HepG2 (cell line): ENCODE results near the gene LEUTX. TPM values are rescaled to one million over a fixed set of nuclear protein-coding genes. Genes with fewer than 3 reads are reported as not detected.

Source experiments
- ATAC-seq: fragments of 200-7000 bp; cut with Tn5 transposase; 3 replicates; pipeline ENCODE4 v1.9.1; 2020; ENCODE audit warnings: mild to moderate bottlenecking, moderate library complexity
- BruUV-seq: library from RNA; stranded (reverse); fragments of 400-500 nt; replicated peaks from 2 replicates; lab custom pipeline; 2021; lab: Mats Ljungman, UMichigan
- CTCF ChIA-PET: fragments of 300-600 bp; formaldehyde crosslinking; extraction: SDS; loops from one replicate; lab custom pipeline; 2021; ENCODE audit warnings: low total read pairs, inconsistent platforms, low intra/inter-chr PET ratio; lab: Yijun Ruan, JAX
- POLR2A ChIA-PET: fragments of 350-600 bp; sonication (Branson Sonifier 250); formaldehyde crosslinking; loops from one replicate; lab custom pipeline; 2020; ENCODE audit warnings: antibody characterized with exemption, inconsistent platforms; lab: Yijun Ruan, JAX
- DNase-seq: peaks from one replicate; pipeline ENCODE4 v3.0.0-alpha.2; 2015; ENCODE audit warnings: low spot score
- FAIRE-seq: peaks from 3 replicates; lab custom pipeline; 2011; peaks lifted over from hg19 to GRCh38; lab: Jason Lieb, UNC
- H2AFZ ChIP-seq: one replicate; pipeline ENCODE4 v1.6.1; 2011; ENCODE audit warnings: low read length, inconsistent platforms
- H3K27ac ChIP-seq: fragments of 300-600 bp; 3 replicates; pipeline ENCODE4 v1.8.0; 2011; ENCODE audit warnings: mixed run types, mild to moderate bottlenecking, mixed read lengths, low read length, inconsistent platforms; ENCODE audit not compliant: insufficient read depth; ENCODE audit errors: extremely low read length
- H3K27me3 ChIP-seq, 2 experiments: fragments of 200-600 bp in 1 of 2; 2 replicates in 1 of 2; 3 replicates in 1 of 2; pipeline versions ENCODE4 v1.6.0 to v1.8.0; 2011; ENCODE audit warnings: low read length in 2 of 2, mild to moderate bottlenecking in 2 of 2, moderate library complexity in 2 of 2, inconsistent platforms in 1 of 2; ENCODE audit not compliant: insufficient read depth in 2 of 2, control insufficient read depth in 1 of 2
- H3K36me3 ChIP-seq, 2 experiments: fragments of 200-600 bp in 1 of 2; replicated peaks in 1 of 2; 2 replicates in 1 of 2; 3 replicates in 1 of 2; pipeline versions ENCODE4 v1.5.1 to v1.8.0; 2011; ENCODE audit warnings: low read length in 2 of 2, inconsistent platforms in 1 of 2; ENCODE audit not compliant: insufficient read depth in 2 of 2, control insufficient read depth in 1 of 2
- H3K4me1 ChIP-seq: 2 replicates; pipeline ENCODE4 v1.5.1; 2012; ENCODE audit warnings: low read length, inconsistent platforms; ENCODE audit not compliant: insufficient read depth
- H3K4me2 ChIP-seq: 2 replicates; pipeline ENCODE4 v1.6.0; 2011; ENCODE audit warnings: low read depth, low read length, inconsistent platforms
- H3K4me3 ChIP-seq, 3 experiments: fragments of 200-600 bp in 1 of 3; sonication (generic), shearing (Covaris generic) in 1 of 3; replicated peaks in 1 of 3; 2 replicates each; pipeline ENCODE4 v1.5.1; 2011 to 2016; ENCODE audit warnings: low read length in 3 of 3, inconsistent platforms in 2 of 3, low read depth in 2 of 3, mild to moderate bottlenecking in 2 of 3, control low read depth in 1 of 3, mixed read lengths in 1 of 3; ENCODE audit not compliant: insufficient read depth in 1 of 3
- H3K79me2 ChIP-seq: one replicate; pipeline ENCODE4 v1.6.1; 2011; ENCODE audit warnings: low read length, inconsistent platforms; ENCODE audit not compliant: insufficient read depth
- H3K9ac ChIP-seq: 2 replicates; pipeline ENCODE4 v1.6.0; 2011; ENCODE audit warnings: mild to moderate bottlenecking, low read depth, low read length, inconsistent platforms; ENCODE audit not compliant: insufficient read depth
- H3K9me3 ChIP-seq: 2 replicates; pipeline ENCODE4 v1.5.1; 2012; ENCODE audit warnings: mild to moderate bottlenecking, low read length
- H4K20me1 ChIP-seq: 2 replicates; pipeline ENCODE4 v1.6.0; 2011; ENCODE audit warnings: inconsistent platforms, mild to moderate bottlenecking, low read length, moderate library complexity; ENCODE audit not compliant: insufficient read depth
- CEBPB ChIP-seq: IDR thresholded peaks from 2 replicates; pipeline ENCODE4 v1.6.1; 2011; ENCODE audit warnings: low read depth, low read length, improper control_type of control experiment, borderline replicate concordance
- MAFF ChIP-seq: IDR thresholded peaks from 2 replicates; pipeline ENCODE4 v1.6.1; 2011; ENCODE audit warnings: low read depth, low read length, improper control_type of control experiment
- MAFK ChIP-seq, 2 experiments: IDR thresholded peaks in 1 of 2; conservative IDR thresholded peaks in 1 of 2; 2 replicates each; pipeline ENCODE4 v1.6.1; 2011; ENCODE audit warnings: improper control_type of control experiment in 2 of 2, low read length in 2 of 2
- NONO ChIP-seq, 2 experiments: fragments of 450-650 bp in 1 of 2; sonication (generic) in 1 of 2; formaldehyde crosslinking in 1 of 2; IDR thresholded peaks in 1 of 2; conservative IDR thresholded peaks in 1 of 2; 2 replicates each; pipeline versions ENCODE4 v1.6.1 to v1.8.0; 2017 to 2022; ENCODE audit warnings: mild to moderate bottlenecking in 1 of 2, missing genetic modification reagents in 1 of 2, moderate library complexity in 1 of 2
- RBAK ChIP-seq: sonication (generic); formaldehyde crosslinking; IDR thresholded peaks from 2 replicates; pipeline ENCODE4 v1.5.1; 2020; ENCODE audit warnings: mild to moderate bottlenecking, missing genetic modification reagents
- TBX3 ChIP-seq: fragments of 450-650 bp; IDR thresholded peaks from 2 replicates; pipeline ENCODE4 v1.6.1; 2017; ENCODE audit warnings: antibody characterized with exemption, mild to moderate bottlenecking, inconsistent platforms, borderline replicate concordance
- ZSCAN20 ChIP-seq: sonication (generic); formaldehyde crosslinking; IDR thresholded peaks from 2 replicates; pipeline ENCODE4 v1.4.0; 2020; ENCODE audit warnings: missing genetic modification reagents, mild to moderate bottlenecking, borderline replicate concordance
- WGBS: methylation state at CpG from one replicate; pipeline ENCODE4 v1.1.6; 2017; ENCODE audit warnings: low lambda C conversion rate; 5-methylcytosine and 5-hydroxymethylcytosine counted together
- in situ Hi-C: cut with HindIII; loops from 2 replicates; pipeline ENCODE4 v1.10.0; 2017; ENCODE audit warnings: low pct_unique_long_range_greater_than_20kb; ENCODE audit not compliant: extremely low pct_ligation_motif_present
- intact Hi-C: fragments of 100-400 bp; cut with micrococcal nuclease; formaldehyde crosslinking; loops from one replicate; pipeline ENCODE4 v1.10.0; 2022; ENCODE audit not compliant: unreplicated experiment
- polyA plus RNA-seq, 8 experiments: library from polyadenylated mRNA; depleted of rRNA in 3 of 8; stranded (reverse) in 7 of 8; unstranded in 1 of 8; fragments of >200 nt; fragmentation: Illumina TruSeq in 4 of 8; extraction: Trizol in 4 of 8; gene quantifications; 2 replicates each; pipeline versions ENCODE4 v1.2.1 to v1.2.3, GENCODE V29; 2011 to 2016; ENCODE audit warnings: low read depth in 4 of 8, missing spikeins in 1 of 8, mixed read lengths in 1 of 8; ENCODE audit not compliant: insufficient read depth in 1 of 8
- total RNA-seq, 5 experiments: library from RNA; depleted of rRNA; stranded (reverse); fragments of >200 nt; fragmentation: Illumina TruSeq; extraction: Trizol; gene quantifications; 2 replicates each; pipeline ENCODE4 v1.2.3, GENCODE V29; 2016; ENCODE audit warnings: low read depth in 1 of 5
- TF ChIP-seq, protein P1 (sequence below): sonication (generic); formaldehyde crosslinking; IDR thresholded peaks from 2 replicates; pipeline ENCODE4 v1.4.0; 2020; ENCODE audit warnings: low read depth, missing genetic modification reagents
- TF ChIP-seq, protein P2 (sequence below): sonication (generic); formaldehyde crosslinking; conservative IDR thresholded peaks from 2 replicates; pipeline ENCODE4 v1.4.0; 2020; ENCODE audit warnings: missing genetic modification reagents

Gene LEUTX
- total and polyA plus RNA-seq, 2 of the 13 experiments (the other 11 are each of a cell fraction or from before 2014, with no cell fraction given): not detected

DNA sequence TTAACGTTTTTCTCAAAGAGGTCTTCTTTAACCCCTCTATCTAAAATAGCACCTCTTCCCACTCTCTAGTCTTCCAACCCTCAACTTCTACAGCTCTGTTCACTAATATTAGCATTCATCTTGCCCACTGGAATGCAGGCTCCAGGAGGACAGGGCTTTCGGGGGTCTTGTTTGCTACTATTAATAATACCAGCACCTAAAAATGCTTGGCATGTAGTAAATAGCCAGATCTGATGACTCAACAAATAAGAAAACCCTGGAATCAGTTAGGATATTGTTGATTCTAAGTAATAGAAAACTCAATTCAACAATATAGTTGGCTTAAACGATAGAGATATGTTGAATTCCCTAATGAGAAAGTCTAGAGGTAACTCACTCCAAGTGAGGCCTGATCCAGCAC lies 41.1 kb downstream of the LEUTX start:
- H3K4me2 ChIP-seq: no peak overlapping the region
- no peaks in the 10 kb centered on the region for H4K20me1 ChIP-seq
- intact Hi-C loops: no loop called here
- no peaks in the 10 kb centered on the region; a peak in 1 of 5 replicates for H3K27me3 ChIP-seq
- DNase-seq: no peak
- no TSS peak for BruUV-seq
- H3K79me2 ChIP-seq: no peaks in the 10 kb centered on the region
- H3K4me3 ChIP-seq: no peak overlapping the region
- ATAC-seq: no peak
- TF ChIP-seq MAFF (peak; percentile 73), TBX3 (no peak), MAFK (conservative IDR thresholded peaks at IDR 0.05 in 1 of 2, IDR thresholded peaks at IDR 0.05 in 1 of 2; ENCODE audit: low read length in 2 of 2) (peak; percentile 68 to 83), ZSCAN20 (CRISPR knock-in tag) (no peak)
- H3K4me1 ChIP-seq: peaks cover 12% of the 10 kb centered on the region
- H2AFZ ChIP-seq: no peak overlapping the region
- H3K36me3 ChIP-seq: no peaks in the 10 kb centered on the region
- POLR2A ChIA-PET: no interaction called here
- H3K9me3 ChIP-seq: no peaks in the 10 kb centered on the region
- H3K27ac ChIP-seq: no peak overlapping the region
- in situ Hi-C loops: no loop called here
- 21% methylated on average over 3 of the region's 3 CpGs for WGBS
- no peak overlapping the region for H3K9ac ChIP-seq
- FAIRE-seq: no peak
- CTCF ChIA-PET: no interaction called here

DNA sequence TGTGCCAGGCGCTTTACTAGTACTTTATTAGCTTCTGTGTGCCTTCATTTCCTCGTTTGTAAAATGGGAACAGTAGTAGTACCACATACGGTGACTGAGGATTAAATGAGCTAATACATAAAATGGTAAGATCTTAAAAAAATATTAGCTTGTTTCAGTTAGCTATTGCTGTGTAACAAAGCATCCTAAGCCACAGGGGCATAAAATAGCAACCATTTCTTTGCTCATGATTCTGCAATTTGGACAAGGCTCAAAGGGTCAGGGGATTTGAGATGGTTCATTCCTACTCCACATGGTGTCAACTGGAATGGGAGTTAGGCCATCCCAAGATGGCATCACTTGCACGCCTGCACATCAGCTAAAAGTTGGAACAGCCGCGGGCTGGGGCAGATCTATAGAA lies 42.0 kb downstream of the LEUTX start:
- no peak for FAIRE-seq
- POLR2A ChIA-PET: no interaction called here
- in situ Hi-C loops: no loop called here
- H3K9me3 ChIP-seq: no peaks in the 10 kb centered on the region
- peaks cover 17% of the 10 kb centered on the region for H3K4me1 ChIP-seq
- no TSS peak for BruUV-seq
- H2AFZ ChIP-seq: no peak overlapping the region
- H3K27me3 ChIP-seq: no peaks in the 10 kb centered on the region; a peak in 1 of 5 replicates
- no peak for DNase-seq
- H3K36me3 ChIP-seq: no peaks in the 10 kb centered on the region
- ATAC-seq: no peak
- 80% methylated on average over 6 of the region's 6 CpGs for WGBS
- no peak overlapping the region for H3K4me3 ChIP-seq
- CTCF ChIA-PET: no interaction called here
- H3K27ac ChIP-seq: no peak overlapping the region
- TF ChIP-seq, protein P1, sequence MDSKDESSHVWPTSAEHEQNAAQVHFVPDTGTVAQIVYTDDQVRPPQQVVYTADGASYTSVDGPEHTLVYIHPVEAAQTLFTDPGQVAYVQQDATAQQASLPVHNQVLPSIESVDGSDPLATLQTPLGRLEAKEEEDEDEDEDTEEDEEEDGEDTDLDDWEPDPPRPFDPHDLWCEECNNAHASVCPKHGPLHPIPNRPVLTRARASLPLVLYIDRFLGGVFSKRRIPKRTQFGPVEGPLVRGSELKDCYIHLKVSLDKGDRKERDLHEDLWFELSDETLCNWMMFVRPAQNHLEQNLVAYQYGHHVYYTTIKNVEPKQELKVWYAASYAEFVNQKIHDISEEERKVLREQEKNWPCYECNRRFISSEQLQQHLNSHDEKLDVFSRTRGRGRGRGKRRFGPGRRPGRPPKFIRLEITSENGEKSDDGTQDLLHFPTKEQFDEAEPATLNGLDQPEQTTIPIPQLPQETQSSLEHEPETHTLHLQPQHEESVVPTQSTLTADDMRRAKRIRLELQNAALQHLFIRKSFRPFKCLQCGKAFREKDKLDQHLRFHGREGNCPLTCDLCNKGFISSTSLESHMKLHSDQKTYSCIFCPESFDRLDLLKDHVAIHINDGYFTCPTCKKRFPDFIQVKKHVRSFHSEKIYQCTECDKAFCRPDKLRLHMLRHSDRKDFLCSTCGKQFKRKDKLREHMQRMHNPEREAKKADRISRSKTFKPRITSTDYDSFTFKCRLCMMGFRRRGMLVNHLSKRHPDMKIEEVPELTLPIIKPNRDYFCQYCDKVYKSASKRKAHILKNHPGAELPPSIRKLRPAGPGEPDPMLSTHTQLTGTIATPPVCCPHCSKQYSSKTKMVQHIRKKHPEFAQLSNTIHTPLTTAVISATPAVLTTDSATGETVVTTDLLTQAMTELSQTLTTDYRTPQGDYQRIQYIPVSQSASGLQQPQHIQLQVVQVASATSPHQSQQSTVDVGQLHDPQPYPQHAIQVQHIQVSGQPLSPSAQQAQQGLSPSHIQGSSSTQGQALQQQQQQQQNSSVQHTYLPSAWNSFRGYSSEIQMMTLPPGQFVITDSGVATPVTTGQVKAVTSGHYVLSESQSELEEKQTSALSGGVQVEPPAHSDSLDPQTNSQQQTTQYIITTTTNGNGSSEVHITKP (CRISPR knock-in tag): no peak
- TF ChIP-seq RBAK (peak; percentile 70; the same call in 1 of the 2 replicates), CEBPB (no peak), NONO (IDR thresholded peaks at IDR 0.05) (no peak), NONO (CRISPR knock-in tag; conservative IDR thresholded peaks at IDR 0.05) (no peak)
- TF ChIP-seq, protein P2, sequence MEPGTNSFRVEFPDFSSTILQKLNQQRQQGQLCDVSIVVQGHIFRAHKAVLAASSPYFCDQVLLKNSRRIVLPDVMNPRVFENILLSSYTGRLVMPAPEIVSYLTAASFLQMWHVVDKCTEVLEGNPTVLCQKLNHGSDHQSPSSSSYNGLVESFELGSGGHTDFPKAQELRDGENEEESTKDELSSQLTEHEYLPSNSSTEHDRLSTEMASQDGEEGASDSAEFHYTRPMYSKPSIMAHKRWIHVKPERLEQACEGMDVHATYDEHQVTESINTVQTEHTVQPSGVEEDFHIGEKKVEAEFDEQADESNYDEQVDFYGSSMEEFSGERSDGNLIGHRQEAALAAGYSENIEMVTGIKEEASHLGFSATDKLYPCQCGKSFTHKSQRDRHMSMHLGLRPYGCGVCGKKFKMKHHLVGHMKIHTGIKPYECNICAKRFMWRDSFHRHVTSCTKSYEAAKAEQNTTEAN: no peak
- H3K9ac ChIP-seq: no peak overlapping the region
- intact Hi-C loops: no loop called here
- H3K4me2 ChIP-seq: no peak overlapping the region
- H3K79me2 ChIP-seq: no peaks in the 10 kb centered on the region
- H4K20me1 ChIP-seq: no peaks in the 10 kb centered on the region
